NT2/D1 (cell line): ENCODE data around the gene ADAMTS7.

Source experiments
- DNase-seq: peaks from one replicate; pipeline ENCODE4 v3.0.0-alpha.2; 2011; ENCODE audit warnings: low read depth, low spot score
- H3K27me3 ChIP-seq: 2 replicates; pipeline ENCODE4 v1.6.0; 2011; ENCODE audit warnings: mild to moderate bottlenecking; ENCODE audit not compliant: insufficient read length, insufficient read depth
- H3K36me3 ChIP-seq: 2 replicates; pipeline ENCODE4 v1.6.1; 2011; ENCODE audit warnings: mild to moderate bottlenecking, low read length, mixed read lengths; ENCODE audit not compliant: insufficient read depth, insufficient read length
- H3K4me1 ChIP-seq: 2 replicates; pipeline ENCODE4 v1.5.1; 2011; ENCODE audit not compliant: insufficient read depth, insufficient read length
- H3K4me3 ChIP-seq: 2 replicates; pipeline ENCODE4 v1.5.1; 2011; ENCODE audit warnings: low read depth; ENCODE audit not compliant: insufficient read length
- H3K9ac ChIP-seq: 2 replicates; pipeline ENCODE4 v1.6.0; 2011; ENCODE audit warnings: low read depth; ENCODE audit not compliant: insufficient read length
- H3K9me3 ChIP-seq: 2 replicates; pipeline ENCODE4 v1.5.1; 2011; ENCODE audit warnings: mild to moderate bottlenecking, low read length; ENCODE audit not compliant: insufficient read depth
- SUZ12 ChIP-seq: IDR thresholded peaks from 2 replicates; pipeline ENCODE4 v1.6.1; 2011; ENCODE audit not compliant: insufficient read length, insufficient read depth; ENCODE audit errors: extremely low read depth
- YY1 ChIP-seq: IDR thresholded peaks from 2 replicates; pipeline ENCODE4 v1.6.1; 2011; ENCODE audit not compliant: insufficient read length, insufficient read depth
- ZNF274 ChIP-seq: IDR thresholded peaks from 2 replicates; pipeline ENCODE4 v1.6.1; 2011; ENCODE audit warnings: mild to moderate bottlenecking, low read depth, low read length

Gene ADAMTS7

GRCh38 chr15:78822514-78822913 is 11.2 kb upstream of the ADAMTS7 start:
- Histone ChIP-seq H3K9ac (no peak overlapping the region), H3K4me3 (no peak overlapping the region), H3K27me3 (no peaks in the 10 kb centered on the region), H3K9me3 (no peaks in the 10 kb centered on the region), H3K36me3 (no peaks in the 10 kb centered on the region), H3K4me1 (no peaks in the 10 kb centered on the region)
- no peak for DNase-seq
- TF ChIP-seq SUZ12, result no peak
- TF ChIP-seq ZNF274, result no peak
- no peak for TF ChIP-seq YY1

GRCh38 chr15:78811825-78812183 is 540 bp upstream of the ADAMTS7 start:
- Histone ChIP-seq H3K4me1 (peaks cover 9% of the 10 kb centered on the region), H3K36me3 (no peaks in the 10 kb centered on the region), H3K9me3 (peaks cover 7% of the 10 kb centered on the region; the same call in 1 of the 2 replicates), H3K4me3 (peak overlapping the region; percentile 9), H3K27me3 (peaks cover 27% of the 10 kb centered on the region), H3K9ac (peak overlapping the region; percentile 62)
- no peak for DNase-seq
- TF ChIP-seq YY1 (no peak), ZNF274 (no peak), SUZ12 (no peak)

- H3K27me3 ChIP-seq, result peaks cover 27% of the 10 kb centered on the region
- DNase-seq, result no peak
- peaks cover 7% of the 10 kb centered on the region; the same call in 1 of the 2 replicates for H3K9me3 ChIP-seq
- no peaks in the 10 kb centered on the region for H3K36me3 ChIP-seq
- TF ChIP-seq ZNF274 (no peak), YY1 (no peak), SUZ12 (no peak)
- H3K4me1 ChIP-seq, result peaks cover 10% of the 10 kb centered on the region
- H3K9ac ChIP-seq, result peak overlapping the region; percentile 90
- peak overlapping the region; percentile 75 for H3K4me3 ChIP-seq
These were observed 721 bp downstream of the ADAMTS7 start for GRCh38 chr15:78810362-78811123.

- H3K4me1 ChIP-seq, result peaks cover 12% of the 10 kb centered on the region
These were observed 1.3 kb downstream of the ADAMTS7 start for GRCh38 chr15:78810003-78810361.

GRCh38 chr15:78808550-78808949 is 2.7 kb downstream of the ADAMTS7 start:
- Histone ChIP-seq H3K9ac (no peak overlapping the region), H3K9me3 (peaks cover 7% of the 10 kb centered on the region; the same call in 1 of the 2 replicates), H3K27me3 (peaks cover 27% of the 10 kb centered on the region), H3K4me3 (no peak overlapping the region), H3K36me3 (no peaks in the 10 kb centered on the region), H3K4me1 (peaks cover 12% of the 10 kb centered on the region)
- no peak for TF ChIP-seq YY1
- TF ChIP-seq ZNF274, result no peak
- no peak for TF ChIP-seq SUZ12
- DNase-seq, result no peak

More at GRCh38 chr15:78810003-78810361, 1.3 kb downstream of the ADAMTS7 start:
- peaks cover 7% of the 10 kb centered on the region; the same call in 1 of the 2 replicates for H3K9me3 ChIP-seq
- H3K9ac ChIP-seq, result peak overlapping the region; percentile 90
- H3K36me3 ChIP-seq, result no peaks in the 10 kb centered on the region
- no peak for DNase-seq
- H3K27me3 ChIP-seq, result peaks cover 27% of the 10 kb centered on the region
- TF ChIP-seq ZNF274 (no peak), YY1 (no peak), SUZ12 (no peak)
- peak overlapping the region; percentile 75 for H3K4me3 ChIP-seq

GRCh38 chr15:78807359-78807758 is 3.9 kb downstream of the ADAMTS7 start:
- TF ChIP-seq ZNF274, result no peak
- TF ChIP-seq YY1, result no peak
- no peak for TF ChIP-seq SUZ12
- Histone ChIP-seq H3K36me3 (no peaks in the 10 kb centered on the region), H3K27me3 (peaks cover 22% of the 10 kb centered on the region), H3K9ac (no peak overlapping the region), H3K4me1 (peaks cover 12% of the 10 kb centered on the region), H3K4me3 (no peak overlapping the region), H3K9me3 (peaks cover 7% of the 10 kb centered on the region; the same call in 1 of the 2 replicates)
- no peak for DNase-seq

GRCh38 chr15:78804391-78804792 is 6.9 kb downstream of the ADAMTS7 start:
- TF ChIP-seq YY1, result no peak
- TF ChIP-seq ZNF274, result no peak
- no peak for TF ChIP-seq SUZ12
- no peak for DNase-seq
- peaks cover 6% of the 10 kb centered on the region for H3K27me3 ChIP-seq
- H3K4me3 ChIP-seq, result no peak overlapping the region
- peaks cover 8% of the 10 kb centered on the region for H3K4me1 ChIP-seq
- H3K36me3 ChIP-seq, result no peaks in the 10 kb centered on the region
- peak overlapping the region; percentile 53 for H3K9ac ChIP-seq
- H3K9me3 ChIP-seq, result peaks cover 7% of the 10 kb centered on the region; the same call in 1 of the 2 replicates
